ENCODE data around the gene HSPH1.

DNA sequence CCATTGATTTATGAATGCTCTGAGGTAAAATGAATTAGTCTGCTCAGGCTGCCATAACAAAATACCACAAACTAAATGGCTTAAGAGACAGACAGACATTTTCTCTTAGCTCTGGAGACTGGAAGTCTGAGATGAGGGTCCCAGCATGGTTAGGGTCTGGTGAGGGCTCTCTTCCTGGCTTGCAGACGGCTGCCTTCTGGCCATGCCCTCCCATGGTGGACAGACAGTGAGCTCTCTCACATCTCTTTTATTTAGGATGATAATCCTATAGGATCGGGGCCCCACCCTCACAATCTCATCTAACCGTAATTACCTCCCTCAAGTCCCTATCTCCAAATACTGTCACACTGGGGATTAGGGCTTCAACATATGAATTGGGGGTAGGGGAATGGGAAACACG, 47.1 kb downstream of the HSPH1 start:
- no peak for TF ChIP-seq CTCF (IDR thresholded peaks at IDR 0.05; ENCODE audit: low read depth, low read length)
- no peak for TF ChIP-seq EZH2phosphoT487 (IDR thresholded peaks at IDR 0.05; ENCODE audit: low read depth)

All from OCI-LY3 (cell line).